Stimulated activated CD8-positive, alpha-beta memory T cell treated with anti-CD3 and anti-CD28 coated beads, Interleukin-4, amount 100 ng/mL, for 24 hours (primary cell): Measurements from ENCODE around the gene PODXL2.
"Not testable (repeated sequence)": the region's sequence is repeated elsewhere in the genome, so short reads cannot be mapped to it uniquely, and the experiment has no call there.

Experiments used
- DNase-seq: peaks from one replicate; pipeline ENCODE4 v3.0.0-alpha.2; 2020; ENCODE audit warnings: low read depth

Gene PODXL2

DNA sequence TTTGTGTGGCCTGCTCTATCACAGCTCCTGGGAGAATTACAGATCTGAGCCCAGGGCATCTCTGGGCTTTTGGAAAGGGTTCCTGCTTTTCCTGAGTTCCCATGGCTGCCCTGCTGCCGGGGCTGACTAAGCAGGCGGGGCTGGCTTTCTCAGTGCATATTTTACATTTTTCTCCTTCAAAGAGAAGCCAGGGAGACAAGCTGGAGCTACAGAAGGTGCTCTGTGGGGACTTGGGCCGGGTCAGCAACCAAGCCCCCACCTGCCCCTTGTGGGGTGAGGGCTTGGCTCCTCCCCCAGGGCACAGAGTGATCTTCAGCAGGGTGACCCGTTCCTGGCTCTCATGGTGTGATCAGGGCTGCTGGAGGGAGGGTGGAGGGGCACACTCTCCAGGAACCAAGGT lies 61.1 kb downstream of the PODXL2 start:
- no peak for DNase-seq

DNA sequence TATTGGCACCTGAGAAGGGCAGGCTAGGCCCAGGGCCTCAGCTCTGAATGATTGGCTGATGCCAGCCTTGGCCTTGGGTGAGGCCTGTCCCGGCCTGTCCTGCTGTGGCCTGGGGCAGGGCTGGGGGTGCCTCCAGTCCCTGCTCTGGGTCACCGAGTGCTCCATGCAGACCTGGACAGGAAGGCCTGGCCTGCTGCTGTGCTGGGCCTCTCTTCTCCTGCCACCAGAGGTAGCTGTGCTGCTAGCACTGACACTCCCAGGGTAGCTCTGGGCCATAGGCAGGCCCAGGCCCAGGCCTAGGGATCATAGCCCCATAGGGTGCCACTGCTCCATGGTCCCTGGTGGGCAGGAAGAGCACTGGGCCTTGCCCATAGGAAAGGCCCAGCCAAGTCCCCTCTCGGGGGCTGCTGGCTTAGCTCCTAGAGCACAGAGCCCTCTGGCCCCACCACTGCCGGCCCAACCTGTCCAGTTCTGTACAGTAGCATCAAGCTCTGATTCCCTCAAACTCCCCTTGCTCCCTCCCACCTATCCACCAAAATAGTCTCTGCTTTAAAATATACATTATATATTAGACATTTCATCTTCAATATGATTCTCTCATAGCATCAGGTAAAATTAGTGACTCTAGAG lies 62.0 kb downstream of the PODXL2 start:
- no peak for DNase-seq

DNA sequence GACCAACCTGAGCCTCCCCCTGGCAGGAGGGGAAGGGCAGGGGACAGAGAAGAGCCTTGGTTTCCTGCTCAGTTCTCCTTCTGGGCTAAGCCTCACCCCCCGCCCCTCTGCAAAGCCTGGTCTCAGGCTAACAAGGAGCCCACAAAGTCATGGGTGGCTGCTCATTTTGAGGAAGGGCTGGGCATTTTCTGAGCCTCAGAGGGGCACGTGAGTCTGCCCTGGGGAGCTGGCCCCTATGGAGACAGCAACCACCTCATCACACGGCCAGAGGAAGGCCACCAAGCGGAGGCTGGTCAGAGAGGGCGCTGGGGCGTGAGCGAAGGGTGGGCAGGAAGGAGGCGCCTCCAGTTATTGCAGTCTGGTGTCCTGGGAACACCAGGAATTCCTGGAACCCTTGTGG lies 62.5 kb downstream of the PODXL2 start:
- no peak for DNase-seq

DNA sequence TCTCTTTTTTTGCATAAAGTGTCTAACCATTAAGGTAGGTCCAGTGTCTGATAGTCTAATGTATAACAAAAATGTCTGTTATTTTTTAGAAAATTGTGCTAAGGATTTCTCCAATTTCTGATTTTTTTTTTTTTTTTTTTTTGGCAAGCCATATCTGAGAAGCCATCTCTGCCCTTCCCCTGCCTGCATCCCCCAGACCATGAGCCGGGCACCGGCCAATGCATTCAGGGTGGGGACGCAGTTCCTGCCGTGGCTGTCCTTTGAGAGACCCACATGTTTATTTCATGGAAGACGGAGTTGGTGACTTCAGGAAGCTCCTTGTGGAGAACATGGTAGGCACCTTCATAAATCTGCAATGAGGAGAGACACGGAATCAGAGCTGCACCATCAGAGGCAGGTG lies 63.0 kb downstream of the PODXL2 start:
- DNase-seq, result no peak

DNA sequence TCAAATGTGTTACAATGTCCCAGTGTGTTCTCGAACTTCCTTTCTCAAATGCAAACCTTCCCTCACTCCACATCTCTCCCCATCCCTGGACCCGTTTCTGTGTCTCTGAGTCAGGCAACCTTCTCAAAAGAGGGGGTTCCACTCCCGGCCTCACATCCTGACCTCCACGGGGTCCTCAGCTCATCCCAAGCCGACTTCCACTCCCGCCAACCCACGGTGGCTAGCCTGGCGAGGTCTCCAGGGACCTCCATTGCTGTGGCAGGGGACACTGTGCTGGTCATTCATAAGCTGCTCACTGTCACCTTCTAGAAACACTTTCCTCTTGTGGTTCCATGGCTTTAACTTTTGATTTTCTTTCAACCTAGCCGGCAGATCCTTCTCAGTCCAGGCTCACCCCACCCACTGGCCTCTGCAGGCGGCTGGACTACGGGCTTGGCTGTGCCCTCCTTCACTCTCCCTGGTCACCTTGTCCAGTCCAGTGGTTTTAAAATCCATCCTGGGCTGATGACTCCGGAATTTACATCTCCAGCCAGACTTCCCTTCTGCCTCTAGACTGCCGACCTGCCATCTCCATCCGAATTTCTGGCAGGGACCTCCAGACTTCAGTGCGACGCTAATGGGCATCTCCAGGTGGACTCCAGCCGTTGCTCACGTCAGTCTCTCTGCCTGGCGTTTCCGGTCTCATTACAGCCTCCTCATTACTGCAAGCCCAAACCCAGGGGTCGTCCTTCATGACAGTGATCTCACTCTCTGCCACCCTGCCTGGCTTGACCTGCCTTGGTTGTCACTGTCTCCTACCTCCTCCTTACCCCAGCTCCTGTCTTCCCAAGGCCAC lies 63.7 kb downstream of the PODXL2 start:
- DNase-seq, result no peak

DNA sequence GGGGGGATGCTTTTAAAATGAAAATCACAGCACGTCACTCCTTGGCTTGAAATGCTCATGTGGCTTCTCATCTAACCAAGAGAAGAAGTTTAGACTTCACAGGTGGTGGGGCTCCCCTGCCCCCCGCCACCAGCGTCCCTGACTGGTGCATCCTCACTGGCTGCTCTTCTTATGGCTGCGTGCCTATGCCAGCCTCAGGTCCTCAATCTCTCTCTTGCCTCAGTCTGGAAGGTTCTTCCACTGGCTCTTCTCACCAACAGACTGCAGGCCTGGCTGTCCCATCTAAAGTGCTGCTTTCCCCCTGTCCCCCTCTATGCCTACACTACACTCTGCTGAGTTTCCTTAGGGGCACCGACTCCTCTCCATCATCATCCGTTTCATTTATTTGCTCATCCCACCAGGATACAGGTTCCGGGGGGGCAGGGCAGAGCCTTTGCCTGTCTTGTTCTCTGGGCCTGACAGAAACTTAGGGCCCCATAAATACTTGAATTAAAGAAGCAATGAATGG lies 64.4 kb downstream of the PODXL2 start:
- DNase-seq, result no peak

DNA sequence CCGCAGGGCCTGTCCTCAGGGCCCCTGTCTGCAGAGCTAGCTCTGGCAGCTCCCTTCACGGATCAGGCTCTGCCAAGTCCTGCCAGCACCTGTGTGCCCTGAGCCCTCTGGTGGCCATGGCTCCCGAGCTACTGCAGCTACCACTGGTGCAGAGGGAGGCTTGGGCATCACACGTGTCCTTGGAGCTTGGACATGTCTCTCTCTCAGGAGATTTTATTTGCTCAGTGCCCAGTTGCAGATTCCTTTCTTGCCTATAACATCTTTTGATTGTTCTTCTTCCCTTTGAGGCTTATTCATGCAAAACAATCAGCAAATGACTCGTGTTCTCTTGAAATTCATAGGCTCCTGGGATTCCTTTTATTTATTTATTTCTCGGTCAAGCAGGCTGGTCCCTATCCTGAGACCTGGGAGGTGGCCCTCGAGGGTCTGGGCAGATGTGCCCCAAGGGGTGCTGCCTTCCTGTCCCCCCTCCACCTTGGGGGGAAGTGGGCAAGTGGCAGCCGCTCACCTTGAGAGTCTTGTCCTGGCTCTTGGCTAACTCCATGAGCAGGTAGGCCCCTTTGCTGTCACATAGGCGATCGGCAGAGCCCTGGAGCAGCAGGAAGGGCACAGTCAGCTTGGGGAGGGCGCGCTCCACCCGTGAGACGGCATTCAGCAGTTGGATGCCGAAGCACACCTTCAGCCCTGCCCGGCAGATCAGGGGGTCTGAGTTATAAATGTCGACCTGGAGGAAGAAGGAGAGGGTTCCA lies 65.7 kb downstream of the PODXL2 start:
- DNase-seq, result no peak

DNA sequence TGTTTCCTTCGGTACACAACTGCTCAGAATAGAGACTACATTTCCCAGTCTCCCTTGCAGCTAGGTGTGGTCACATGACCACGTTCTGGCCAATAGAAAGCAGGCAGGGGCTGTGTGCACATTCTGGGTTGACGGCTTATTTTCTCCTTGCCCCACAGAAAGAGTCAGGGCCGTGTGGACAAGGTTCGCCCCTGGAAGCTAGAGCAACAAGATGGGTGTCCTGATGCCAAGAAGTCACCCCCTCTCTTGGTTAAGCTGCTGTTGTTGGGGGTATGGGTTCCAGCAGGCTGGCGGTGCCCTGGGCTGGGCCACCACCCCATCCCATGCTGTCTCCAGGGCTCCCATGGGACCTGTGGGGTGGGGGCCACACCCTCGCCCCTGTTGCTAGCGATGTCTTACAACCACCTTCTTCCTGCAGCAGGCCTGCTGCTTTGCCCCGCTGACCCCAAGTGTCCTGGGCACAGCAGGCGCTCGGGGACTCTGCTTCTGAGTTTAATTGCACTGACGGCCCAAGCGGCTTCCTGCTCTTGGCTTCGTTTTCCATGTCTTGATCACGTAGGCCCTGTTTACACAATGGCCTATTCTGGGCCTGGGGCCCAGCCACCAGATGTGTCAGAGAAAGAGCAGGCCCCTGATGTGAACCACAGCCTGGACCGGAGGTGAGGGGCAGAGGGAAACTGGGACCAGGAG lies 68.7 kb downstream of the PODXL2 start:
- no peak for DNase-seq

DNA sequence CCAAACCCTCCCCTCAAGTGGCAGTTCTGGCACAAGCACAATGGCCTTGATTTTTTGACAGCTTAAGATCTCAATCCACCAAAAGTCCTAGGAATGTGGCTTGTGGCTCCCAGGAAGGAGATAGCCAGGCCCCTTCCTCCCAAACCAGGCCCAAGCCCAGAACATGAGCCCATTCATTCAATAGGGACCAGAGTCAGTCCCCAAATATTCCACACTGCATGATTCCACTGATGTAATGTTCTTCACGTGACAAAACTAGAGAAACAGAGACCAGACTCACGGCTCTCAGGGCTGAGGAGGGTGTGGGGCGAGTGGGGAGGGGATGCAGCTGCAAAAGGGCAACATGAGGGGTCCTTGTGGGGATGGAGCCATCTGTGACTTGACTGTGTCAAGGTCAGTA lies 69.3 kb downstream of the PODXL2 start:
- no peak for DNase-seq

DNA sequence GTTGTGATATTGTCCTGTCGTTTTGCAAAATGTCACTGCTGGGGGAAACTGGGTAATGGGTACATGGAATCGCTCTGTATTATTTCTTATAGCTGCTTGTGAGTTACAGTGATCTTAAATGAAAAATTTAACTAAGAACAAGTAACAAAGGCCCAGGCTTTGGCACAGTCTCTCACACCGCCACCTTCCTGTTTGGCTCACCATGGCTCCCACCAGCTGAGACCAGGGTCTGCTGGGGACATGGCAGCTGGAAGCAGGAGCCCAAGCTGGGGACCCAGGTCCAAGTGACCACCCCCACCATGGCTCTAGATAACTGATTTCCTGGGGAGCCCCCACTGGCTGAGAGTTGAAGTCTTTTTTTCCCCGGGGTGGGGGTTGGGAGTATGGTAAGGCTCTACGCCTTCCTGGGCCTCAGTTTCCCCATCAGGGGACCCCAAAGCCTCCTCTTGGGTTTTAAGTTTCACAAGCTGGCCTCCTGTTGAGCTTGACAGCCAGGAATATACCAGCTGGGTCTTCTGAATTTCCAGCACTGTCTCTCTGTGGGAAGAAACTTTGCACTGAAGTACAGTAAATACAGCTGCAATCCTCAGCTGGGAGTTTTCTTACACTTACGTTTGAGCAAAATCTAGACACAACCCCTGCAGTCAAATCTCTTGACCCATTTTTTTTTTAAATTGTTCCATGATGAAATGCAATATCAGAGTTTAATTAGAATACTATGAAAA lies 69.9 kb downstream of the PODXL2 start:
- DNase-seq, result no peak

DNA sequence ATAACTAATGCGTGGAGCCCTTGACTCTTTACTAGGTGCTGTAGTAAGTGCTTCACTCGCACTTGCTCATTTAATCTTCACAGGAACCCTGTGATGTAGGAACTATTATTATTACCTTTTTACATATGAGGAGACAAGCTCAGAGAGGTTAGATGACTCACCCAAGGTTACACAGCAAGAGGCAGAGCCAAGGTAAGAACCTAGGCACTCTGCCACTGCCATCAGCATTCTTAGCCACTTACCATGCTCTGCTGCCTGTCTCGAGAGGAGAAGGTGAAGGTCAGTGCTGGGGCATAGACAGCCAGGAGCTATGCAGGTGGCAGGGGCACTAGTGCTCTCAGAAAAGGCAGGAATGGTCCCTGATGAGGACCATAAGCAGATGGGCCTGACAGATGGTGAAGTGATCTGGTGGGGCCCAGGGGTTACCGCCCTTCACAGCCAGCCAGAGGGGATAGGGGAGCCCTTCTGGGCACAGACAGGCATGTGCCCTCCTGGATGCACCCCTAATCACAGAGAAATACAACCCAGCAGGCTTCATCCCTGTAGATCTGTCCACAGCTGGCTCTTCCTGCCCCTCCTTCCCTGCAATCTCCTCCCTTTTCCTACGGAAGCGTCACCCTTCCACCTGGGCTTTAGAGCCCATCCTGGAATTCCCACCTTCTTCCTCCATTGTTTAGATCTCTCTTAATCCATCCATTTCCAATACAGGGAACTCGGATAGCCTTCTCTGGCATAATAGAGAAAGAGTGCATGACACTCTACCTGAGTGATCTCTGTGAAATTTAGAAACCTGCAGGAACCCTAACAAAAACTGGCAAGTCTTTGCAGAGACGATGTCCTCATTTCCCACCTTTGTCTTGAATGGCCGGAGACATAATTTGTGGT lies 70.7 kb downstream of the PODXL2 start:
- DNase-seq, result no peak

DNA sequence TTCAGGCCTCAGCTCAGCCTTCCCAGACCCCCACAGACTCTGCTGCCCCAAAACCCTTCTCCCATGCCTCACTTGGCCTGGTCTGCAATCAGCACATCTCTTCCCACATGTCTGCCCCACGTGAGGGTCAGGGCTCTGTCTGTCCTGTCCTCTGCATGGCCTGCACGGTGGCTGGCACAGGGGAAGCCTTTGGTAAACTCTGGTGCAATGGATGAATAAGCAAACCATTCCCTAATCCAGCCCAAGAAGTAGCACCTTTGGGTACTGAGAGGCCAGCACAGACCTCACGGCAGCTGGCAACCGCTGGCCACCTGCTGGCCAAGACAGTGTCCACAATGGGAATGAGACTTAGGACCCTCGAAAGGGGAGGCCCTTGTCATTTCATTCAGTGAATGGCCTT lies 71.4 kb downstream of the PODXL2 start:
- no peak for DNase-seq

DNA sequence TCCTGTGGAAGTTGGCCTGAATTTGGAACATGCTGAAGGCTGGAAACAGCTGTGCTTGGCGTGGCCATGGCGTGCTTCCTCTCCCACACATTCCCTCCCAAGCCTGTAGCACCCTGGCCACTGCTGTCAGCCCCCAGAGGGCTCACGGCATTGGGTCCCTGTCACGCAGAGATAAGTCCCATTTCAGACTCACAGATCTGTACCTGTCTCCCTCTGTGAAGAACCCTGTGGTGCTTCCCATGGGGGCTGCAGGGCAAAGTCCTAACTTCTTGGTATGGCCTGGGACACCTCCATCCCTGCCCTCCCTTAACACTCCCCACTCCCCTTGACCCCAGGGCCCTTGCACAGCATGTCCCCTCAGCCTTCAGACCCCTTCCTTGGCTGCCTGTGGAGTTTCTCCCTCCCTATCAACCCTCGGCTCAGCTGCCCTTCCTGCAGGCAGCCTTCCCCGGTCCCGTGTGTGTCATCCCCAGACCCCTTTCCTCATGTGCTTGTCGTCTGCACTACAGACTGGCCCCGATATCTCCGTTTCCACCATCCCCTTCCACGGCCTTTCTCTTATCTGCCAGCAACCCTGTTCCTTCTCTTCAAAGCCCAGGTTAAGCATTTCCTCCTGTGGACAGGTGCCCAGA lies 72.4 kb downstream of the PODXL2 start:
- no peak for DNase-seq

DNA sequence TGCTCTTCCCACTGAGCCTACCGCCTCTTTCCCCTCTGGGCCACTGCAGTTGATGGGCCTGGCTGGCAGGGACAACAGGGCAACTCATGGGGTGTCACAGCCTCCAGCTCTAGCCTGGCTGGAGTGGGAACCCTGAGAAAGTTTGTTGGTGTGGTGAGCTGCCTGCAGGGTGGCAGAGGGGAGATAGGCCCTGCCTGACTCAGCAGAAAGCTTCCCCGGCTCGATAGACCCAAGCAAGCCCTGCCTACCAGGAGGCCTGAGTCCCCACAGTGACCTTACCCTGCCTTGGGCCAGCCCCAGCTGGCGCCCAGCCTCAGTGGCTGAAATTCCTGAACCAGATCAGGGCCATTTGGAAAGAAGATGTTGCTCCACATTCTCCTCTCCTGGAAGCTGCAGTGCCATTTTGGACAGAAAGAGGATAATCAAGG lies 73.2 kb downstream of the PODXL2 start:
- DNase-seq, result no peak

DNA sequence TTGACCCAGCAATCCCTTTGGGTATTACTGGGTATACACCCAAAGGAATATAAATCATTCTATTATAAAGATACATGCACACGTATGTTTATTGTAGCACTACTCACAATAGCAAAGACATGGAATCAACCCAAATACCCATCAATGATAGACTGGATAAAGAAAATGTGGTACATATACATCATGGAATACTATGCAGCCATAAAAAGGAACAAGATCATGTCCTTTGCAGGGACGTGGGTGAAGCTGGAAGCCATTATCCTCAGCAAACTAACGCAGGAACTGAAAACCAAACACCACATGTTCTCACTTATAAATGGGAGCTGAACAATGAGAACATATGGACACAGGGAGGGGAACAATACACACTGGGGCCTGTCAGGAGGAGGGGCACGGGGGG lies 75.9 kb downstream of the PODXL2 start:
- DNase-seq, result not testable (repeated sequence)

DNA sequence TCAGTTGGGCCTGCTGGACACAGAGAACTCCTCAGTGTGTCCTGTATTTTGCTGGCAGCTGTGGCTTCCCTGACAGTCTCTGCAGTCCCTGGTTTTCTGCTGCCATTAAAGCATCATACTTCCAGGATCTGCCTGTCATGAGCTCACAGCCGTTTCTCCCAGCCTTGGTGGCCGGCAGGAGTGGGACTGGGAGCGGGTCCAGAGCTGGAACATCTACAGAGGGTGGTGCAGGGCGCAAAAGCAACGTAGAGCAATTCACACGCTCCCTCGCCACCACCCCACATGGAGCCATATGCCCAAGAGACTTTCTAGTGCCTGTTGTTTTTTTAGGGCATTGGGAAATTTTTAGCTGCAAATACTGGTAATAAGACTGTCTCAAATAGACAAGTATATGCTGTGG lies 77.3 kb downstream of the PODXL2 start:
- no peak for DNase-seq

DNA sequence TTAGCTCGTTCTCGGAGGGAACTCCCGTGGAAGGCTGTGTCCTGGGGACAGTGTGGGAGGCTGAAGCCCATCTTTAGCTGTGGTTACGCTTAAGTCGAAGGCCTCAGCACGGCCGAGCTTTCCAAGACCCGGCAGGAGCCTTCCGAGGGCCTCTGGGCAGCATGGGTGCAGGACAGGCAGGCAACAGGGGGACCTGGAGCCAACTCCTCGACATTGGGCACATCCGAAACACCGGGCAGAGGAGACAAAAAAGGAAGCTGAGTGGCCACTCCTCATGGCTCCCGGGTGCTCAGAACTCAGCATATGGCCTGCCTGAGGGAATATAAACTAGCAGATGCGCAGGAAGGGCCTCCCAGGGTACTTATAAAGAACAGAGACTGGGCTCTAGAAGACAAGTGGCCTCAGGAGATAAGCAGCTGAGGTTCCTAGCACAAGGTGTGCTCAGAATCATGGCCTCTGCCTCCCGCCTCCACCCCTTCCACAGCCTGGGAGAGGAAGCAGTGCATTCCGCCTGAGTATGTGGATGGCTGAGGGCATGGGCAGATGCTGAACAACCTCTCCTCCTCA lies 77.9 kb downstream of the PODXL2 start:
- no peak for DNase-seq

DNA sequence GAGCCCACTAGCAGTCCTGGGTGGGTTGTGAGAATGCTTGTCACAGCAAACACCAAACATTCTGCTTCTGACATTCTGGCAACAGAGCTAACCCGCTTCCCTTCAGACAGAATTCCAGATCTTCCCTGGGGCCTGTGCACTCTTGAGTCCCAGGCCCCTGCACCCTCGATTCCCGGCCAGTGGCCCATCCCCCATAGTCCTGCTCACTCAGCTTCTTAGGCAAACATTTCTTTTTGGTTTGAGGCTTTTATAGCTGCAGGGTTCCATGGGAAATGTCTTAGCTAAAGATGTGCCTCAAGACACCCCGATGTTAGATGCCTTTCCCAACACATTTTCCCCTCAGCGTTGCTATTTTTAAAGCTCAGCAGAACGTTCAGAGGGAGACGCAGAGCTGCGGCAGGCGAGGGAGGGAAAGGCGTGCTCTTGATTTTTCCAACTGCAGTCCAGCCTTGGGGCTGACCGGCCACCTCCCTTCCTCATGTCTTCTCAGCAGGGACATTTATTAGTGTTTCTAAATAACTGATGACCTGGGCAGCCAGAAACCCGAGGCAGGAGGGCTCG lies 78.9 kb downstream of the PODXL2 start:
- DNase-seq, result no peak

DNA sequence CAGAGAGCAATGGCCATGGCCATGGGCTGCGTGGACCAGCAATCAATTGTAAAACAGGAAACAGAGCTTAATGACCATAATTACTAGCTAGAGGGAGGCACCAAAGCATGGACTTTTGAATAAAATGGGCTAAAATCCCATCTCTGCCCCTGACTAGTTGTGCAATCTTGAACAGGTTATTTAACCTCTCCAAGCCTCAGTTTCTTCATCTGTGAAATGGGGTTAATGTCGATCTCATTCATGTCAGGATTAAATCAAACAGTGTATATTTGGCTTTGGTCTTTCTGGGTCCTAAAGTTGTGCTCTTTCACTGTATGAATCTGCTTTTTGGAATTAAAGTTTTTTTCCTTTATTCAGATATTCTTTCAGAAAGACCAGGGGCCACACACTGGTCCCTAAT lies 79.9 kb downstream of the PODXL2 start:
- no peak for DNase-seq
